IMR-90 (cell line): ENCODE data around the gene SERPINA10. TPM values are rescaled to one million over a fixed set of nuclear protein-coding genes. Genes with fewer than 3 reads are reported as not detected.

ENCODE experiments used
- ATAC-seq: fragments of 200-7000 bp; cut with Tn5 transposase; 2 replicates; pipeline ENCODE4 v1.9.1; 2020; ENCODE audit warnings: low read depth, mild to moderate bottlenecking, moderate library complexity
- BruUV-seq: library from RNA; stranded (reverse); fragments of 400-500 nt; replicated peaks from 2 replicates; lab custom pipeline; 2021; lab: Mats Ljungman, UMichigan
- CTCF ChIA-PET: fragments of 300-600 bp; formaldehyde crosslinking; extraction: SDS; loops from one replicate; lab custom pipeline; 2021; ENCODE audit warnings: antibody characterized with exemption; lab: Yijun Ruan, JAX
- POLR2A ChIA-PET: fragments of 300-600 bp; sonication (Branson Sonifier 250); formaldehyde crosslinking; loops from one replicate; lab custom pipeline; 2022; ENCODE audit warnings: antibody characterized with exemption; ENCODE audit not compliant: unreplicated experiment; lab: Charles Lee
- DNase-seq: peaks from one replicate; pipeline ENCODE4 v3.0.0; 2013
- H2AFZ ChIP-seq: replicated peaks from 2 replicates; pipeline ENCODE3; 2013; ENCODE audit warnings: low read length, mild to moderate bottlenecking; ENCODE audit not compliant: poor library complexity
- H2AK5ac ChIP-seq: 2 replicates; pipeline ENCODE4 v1.6.1; 2013; ENCODE audit warnings: low read depth, low read length, inconsistent platforms
- H2AK9ac ChIP-seq: replicated peaks from 2 replicates; pipeline ENCODE3; 2013; ENCODE audit warnings: mild to moderate bottlenecking, low read depth, low read length, moderate library complexity; ENCODE audit not compliant: poor library complexity
- H2BK120ac ChIP-seq: 2 replicates; pipeline ENCODE4 v1.6.1; 2013; ENCODE audit warnings: low read depth, low read length, inconsistent platforms
- H2BK15ac ChIP-seq: 3 replicates; pipeline ENCODE4 v1.6.1; 2013; ENCODE audit warnings: low read depth, low read length, inconsistent platforms
- H2BK20ac ChIP-seq: 2 replicates; pipeline ENCODE4 v1.6.1; 2013; ENCODE audit warnings: low read depth, mild to moderate bottlenecking, inconsistent platforms, low read length, moderate library complexity
- H2BK5ac ChIP-seq: 2 replicates; pipeline ENCODE4 v1.6.1; 2013; ENCODE audit warnings: mild to moderate bottlenecking, low read depth, low read length, inconsistent platforms; ENCODE audit not compliant: poor library complexity, severe bottlenecking
- H3K14ac ChIP-seq: replicated peaks from 2 replicates; pipeline ENCODE4 v1.6.1; 2013; ENCODE audit warnings: low read depth, low read length, inconsistent platforms
- H3K18ac ChIP-seq: 2 replicates; pipeline ENCODE4 v1.6.1; 2013; ENCODE audit warnings: low read depth, low read length, control low read depth
- H3K23ac ChIP-seq: 2 replicates; pipeline ENCODE4 v1.6.1; 2013; ENCODE audit warnings: low read depth, low read length, inconsistent platforms
- H3K27ac ChIP-seq: 2 replicates; pipeline ENCODE4 v1.5.1; 2013; ENCODE audit warnings: mild to moderate bottlenecking, control low read depth, low read length; ENCODE audit not compliant: insufficient read depth
- H3K27me3 ChIP-seq: 2 replicates; pipeline ENCODE4 v1.6.1; 2013; ENCODE audit warnings: low read length; ENCODE audit not compliant: control insufficient read depth, insufficient read depth
- H3K36me3 ChIP-seq: 2 replicates; pipeline ENCODE4 v1.6.1; 2013; ENCODE audit warnings: low read length, mixed read lengths; ENCODE audit not compliant: control insufficient read depth, insufficient read depth
- H3K4ac ChIP-seq: 2 replicates; pipeline ENCODE4 v1.6.1; 2013; ENCODE audit warnings: low read depth, low read length, inconsistent platforms
- H3K4me1 ChIP-seq: 2 replicates; pipeline ENCODE4 v1.6.1; 2013; ENCODE audit warnings: low read length, mixed read lengths; ENCODE audit not compliant: control insufficient read depth, insufficient read depth
- H3K4me2 ChIP-seq: 2 replicates; pipeline ENCODE4 v1.6.1; 2013; ENCODE audit warnings: low read depth, mild to moderate bottlenecking, control low read depth, low read length, moderate library complexity
- H3K4me3 ChIP-seq: 2 replicates; pipeline ENCODE4 v1.5.1; 2013; ENCODE audit warnings: low read depth, mild to moderate bottlenecking, control low read depth, low read length, moderate library complexity; ENCODE audit not compliant: insufficient read depth
- H3K56ac ChIP-seq: 2 replicates; pipeline ENCODE4 v1.6.1; 2013; ENCODE audit warnings: low read length, inconsistent platforms; ENCODE audit not compliant: insufficient read depth; ENCODE audit errors: extremely low read depth
- H3K79me1 ChIP-seq, 2 experiments: 2 replicates each; pipeline ENCODE4 v1.6.1; 2013; ENCODE audit warnings: low read length in 2 of 2, inconsistent platforms in 1 of 2, low read depth in 1 of 2
- H3K9ac ChIP-seq: 2 replicates; pipeline ENCODE4 v1.6.1; 2013; ENCODE audit warnings: low read depth, low read length, control low read depth
- H3K9me1 ChIP-seq: 2 replicates; pipeline ENCODE4 v1.6.1; 2013; ENCODE audit warnings: low read length, inconsistent platforms; ENCODE audit not compliant: insufficient read depth
- H3K9me3 ChIP-seq: 2 replicates; pipeline ENCODE4 v1.6.1; 2013; ENCODE audit warnings: low read length; ENCODE audit not compliant: control insufficient read depth, insufficient read depth
- H4K20me1 ChIP-seq: 2 replicates; pipeline ENCODE4 v1.6.1; 2013; ENCODE audit warnings: low read length, inconsistent platforms; ENCODE audit not compliant: insufficient read depth
- H4K5ac ChIP-seq: 2 replicates; pipeline ENCODE4 v1.6.1; 2013; ENCODE audit warnings: mild to moderate bottlenecking, low read depth, low read length, control low read depth
- H4K8ac ChIP-seq, 2 experiments: 2 replicates each; pipeline ENCODE4 v1.6.1; 2013; ENCODE audit warnings: low read depth in 2 of 2, low read length in 2 of 2, control low read depth in 1 of 2, inconsistent platforms in 1 of 2
- H4K91ac ChIP-seq: 2 replicates; pipeline ENCODE4 v1.6.1; 2013; ENCODE audit warnings: low read depth, low read length, inconsistent platforms; ENCODE audit not compliant: insufficient read depth
- BHLHE40 ChIP-seq: fragments of 150-350 bp; IDR thresholded peaks from 2 replicates; pipeline ENCODE4 v1.6.1; 2016; ENCODE audit warnings: mild to moderate bottlenecking, low read depth, low read length
- CHD1 ChIP-seq: IDR thresholded peaks from 2 replicates; pipeline ENCODE4 v1.6.1; 2012; ENCODE audit warnings: low read depth, low read length, improper control_type of control experiment
- FOS ChIP-seq: fragments of 150-350 bp; IDR thresholded peaks from 2 replicates; pipeline ENCODE4 v1.6.1; 2016; ENCODE audit warnings: low read depth, low read length
- MAFK ChIP-seq: IDR thresholded peaks from 2 replicates; pipeline ENCODE4 v1.6.1; 2012; ENCODE audit warnings: low read depth, low read length, improper control_type of control experiment
- MAZ ChIP-seq: IDR thresholded peaks from 2 replicates; pipeline ENCODE4 v1.6.1; 2012; ENCODE audit warnings: low read depth, mild to moderate bottlenecking, low read length, improper control_type of control experiment, moderate library complexity, borderline replicate concordance
- MXI1 ChIP-seq: IDR thresholded peaks from 2 replicates; pipeline ENCODE4 v1.6.1; 2012; ENCODE audit warnings: low read depth, mild to moderate bottlenecking, low read length, moderate library complexity, borderline replicate concordance
- NFE2L2 ChIP-seq: fragments of 150-350 bp; IDR thresholded peaks from 2 replicates; pipeline ENCODE4 v1.6.1; 2016; ENCODE audit warnings: low read depth, mild to moderate bottlenecking, low read length
- RAD21 ChIP-seq: IDR thresholded peaks from 2 replicates; pipeline ENCODE4 v1.6.1; 2012; ENCODE audit warnings: low read length, improper control_type of control experiment
- RCOR1 ChIP-seq: IDR thresholded peaks from 2 replicates; pipeline ENCODE4 v1.6.1; 2012; ENCODE audit warnings: mild to moderate bottlenecking, low read length, improper control_type of control experiment; ENCODE audit not compliant: insufficient replicate concordance
- RFX5 ChIP-seq: IDR thresholded peaks from 2 replicates; pipeline ENCODE4 v1.8.0; 2012; ENCODE audit warnings: low read depth, mild to moderate bottlenecking, low read length, moderate library complexity
- SMC3 ChIP-seq: fragments of 150-350 bp; IDR thresholded peaks from 2 replicates; pipeline ENCODE4 v1.6.1; 2016; ENCODE audit warnings: low read depth, mild to moderate bottlenecking, antibody characterized with exemption, low read length, moderate library complexity
- WGBS, 2 experiments: methylation state at CpG; one replicate each; pipeline versions ENCODE4 v1.1.5 to v1.1.7; 2013; ENCODE audit warnings: missing lambda C conversion rate in 2 of 2; ENCODE audit not compliant: insufficient read length in 1 of 2; ENCODE audit errors: extremely low coverage in 2 of 2; 5-methylcytosine and 5-hydroxymethylcytosine counted together
- dilution Hi-C: fragments of 300-500 bp; cut with HindIII; formaldehyde crosslinking; loops from one replicate; pipeline ENCODE4 v1.14.3; 2018; ENCODE audit warnings: low sequenced_read_pairs; ENCODE audit not compliant: unreplicated experiment
- in situ Hi-C: fragments of 300-500 bp; cut with MboI; formaldehyde crosslinking; loops from 3 replicates; pipeline ENCODE4 v1.14.3; 2019; ENCODE audit warnings: low sequenced_read_pairs, inconsistent platforms, mixed read lengths
- intact Hi-C: fragments of 100-400 bp; cut with micrococcal nuclease; formaldehyde crosslinking; loops from 2 replicates; pipeline ENCODE4 v1.10.0; 2022
- polyA plus RNA-seq, 3 experiments: library from polyadenylated mRNA; depleted of rRNA; stranded (reverse); fragments of >200 nt; gene quantifications; 2 replicates each; pipeline ENCODE4 v1.2.3, GENCODE V29; 2012; ENCODE audit warnings: low replicate concordance in 1 of 3
- total RNA-seq: library from RNA; depleted of rRNA; stranded (reverse); fragments of >200 nt; gene quantifications from 2 replicates; pipeline ENCODE4 v1.2.3, GENCODE V29; 2012
- TF ChIP-seq, protein P1 (sequence below): conservative IDR thresholded peaks from 2 replicates; pipeline ENCODE4 v1.5.1; 2012; ENCODE audit warnings: mild to moderate bottlenecking, low read depth, low read length, improper control_type of control experiment
- TF ChIP-seq, protein P2 (sequence below): fragments of 150-350 bp; IDR thresholded peaks from 2 replicates; pipeline ENCODE4 v1.6.1; 2016; ENCODE audit warnings: low read depth, mild to moderate bottlenecking, low read length, moderate library complexity, borderline replicate concordance
- TF ChIP-seq, protein P3 (sequence below): fragments of 150-350 bp; IDR thresholded peaks from 2 replicates; pipeline ENCODE4 v1.6.1; 2017; ENCODE audit warnings: mild to moderate bottlenecking, antibody characterized with exemption, low read length, low read depth

Gene SERPINA10
- total and polyA plus RNA-seq, 2 of the 4 experiments (the other 2 are of a cell fraction): not detected

DNA sequence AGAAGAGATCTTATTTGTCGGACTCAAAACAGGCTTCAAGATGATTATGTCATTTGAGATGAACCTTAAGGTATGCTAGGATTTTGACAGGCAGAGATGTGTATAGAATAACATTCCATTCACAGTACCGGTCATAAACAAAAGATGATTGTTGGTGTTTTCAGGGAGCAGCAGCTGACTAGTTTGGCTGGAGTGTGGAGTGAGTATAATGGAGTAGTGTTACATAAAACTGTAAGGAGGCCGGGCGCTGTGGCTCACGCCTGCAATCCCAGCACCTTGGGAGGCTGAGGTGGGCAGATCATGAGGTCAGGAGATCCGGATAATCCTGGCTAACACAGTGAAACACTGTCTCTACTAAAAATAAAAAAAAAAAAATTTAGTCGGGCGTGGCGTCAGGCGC, 23.9 kb downstream of the SERPINA10 start:
- no TSS peak for BruUV-seq
- Histone ChIP-seq H3K36me3 (no peaks in the 10 kb centered on the region), H2AK9ac (no peak overlapping the region), H3K18ac (no peak overlapping the region), H4K8ac (no peak overlapping the region), H3K4me3 (no peak overlapping the region), H3K9me3 (no peaks in the 10 kb centered on the region), H2AFZ (no peak overlapping the region), H3K4me2 (no peak overlapping the region), H3K23ac (no peak overlapping the region), H2BK20ac (no peak overlapping the region), H2BK120ac (no peak overlapping the region), H3K9me1 (no peaks in the 10 kb centered on the region), H3K4ac (no peak overlapping the region), H3K27me3 (no peaks in the 10 kb centered on the region), H4K20me1 (no peaks in the 10 kb centered on the region), H3K14ac (no peak overlapping the region), H4K91ac (no peak overlapping the region), H3K4me1 (no peaks in the 10 kb centered on the region), H3K79me1 (no peaks in the 10 kb centered on the region), H3K27ac (no peak overlapping the region), H2AK5ac (no peak overlapping the region), H3K9ac (no peak overlapping the region), H2BK5ac (no peak overlapping the region), H2BK15ac (no peak overlapping the region), H4K5ac (no peak overlapping the region), H3K56ac (no peak overlapping the region)
- no peak for DNase-seq
- ChIA-PET POLR2A (no interaction called here), CTCF (interaction anchor here (0.6 kb wide), 1 partner anchor 530 kb away, joined by 3 read pairs; no protein-coding TSS in a partner anchor)
- in situ Hi-C loops: no loop called here
- TF ChIP-seq MAFK: no peak
- TF ChIP-seq, protein P1, sequence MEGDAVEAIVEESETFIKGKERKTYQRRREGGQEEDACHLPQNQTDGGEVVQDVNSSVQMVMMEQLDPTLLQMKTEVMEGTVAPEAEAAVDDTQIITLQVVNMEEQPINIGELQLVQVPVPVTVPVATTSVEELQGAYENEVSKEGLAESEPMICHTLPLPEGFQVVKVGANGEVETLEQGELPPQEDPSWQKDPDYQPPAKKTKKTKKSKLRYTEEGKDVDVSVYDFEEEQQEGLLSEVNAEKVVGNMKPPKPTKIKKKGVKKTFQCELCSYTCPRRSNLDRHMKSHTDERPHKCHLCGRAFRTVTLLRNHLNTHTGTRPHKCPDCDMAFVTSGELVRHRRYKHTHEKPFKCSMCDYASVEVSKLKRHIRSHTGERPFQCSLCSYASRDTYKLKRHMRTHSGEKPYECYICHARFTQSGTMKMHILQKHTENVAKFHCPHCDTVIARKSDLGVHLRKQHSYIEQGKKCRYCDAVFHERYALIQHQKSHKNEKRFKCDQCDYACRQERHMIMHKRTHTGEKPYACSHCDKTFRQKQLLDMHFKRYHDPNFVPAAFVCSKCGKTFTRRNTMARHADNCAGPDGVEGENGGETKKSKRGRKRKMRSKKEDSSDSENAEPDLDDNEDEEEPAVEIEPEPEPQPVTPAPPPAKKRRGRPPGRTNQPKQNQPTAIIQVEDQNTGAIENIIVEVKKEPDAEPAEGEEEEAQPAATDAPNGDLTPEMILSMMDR: no peak
- TF ChIP-seq MXI1: no peak
- TF ChIP-seq RFX5: no peak
- no peak for TF ChIP-seq BHLHE40
- no peak for TF ChIP-seq FOS
- no peak for TF ChIP-seq RAD21
- TF ChIP-seq MAZ: no peak
- TF ChIP-seq RCOR1: no peak
- TF ChIP-seq CHD1: no peak
- TF ChIP-seq, protein P2, sequence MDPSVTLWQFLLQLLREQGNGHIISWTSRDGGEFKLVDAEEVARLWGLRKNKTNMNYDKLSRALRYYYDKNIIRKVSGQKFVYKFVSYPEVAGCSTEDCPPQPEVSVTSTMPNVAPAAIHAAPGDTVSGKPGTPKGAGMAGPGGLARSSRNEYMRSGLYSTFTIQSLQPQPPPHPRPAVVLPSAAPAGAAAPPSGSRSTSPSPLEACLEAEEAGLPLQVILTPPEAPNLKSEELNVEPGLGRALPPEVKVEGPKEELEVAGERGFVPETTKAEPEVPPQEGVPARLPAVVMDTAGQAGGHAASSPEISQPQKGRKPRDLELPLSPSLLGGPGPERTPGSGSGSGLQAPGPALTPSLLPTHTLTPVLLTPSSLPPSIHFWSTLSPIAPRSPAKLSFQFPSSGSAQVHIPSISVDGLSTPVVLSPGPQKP: no peak
- TF ChIP-seq NFE2L2: no peak
- TF ChIP-seq, protein P3, sequence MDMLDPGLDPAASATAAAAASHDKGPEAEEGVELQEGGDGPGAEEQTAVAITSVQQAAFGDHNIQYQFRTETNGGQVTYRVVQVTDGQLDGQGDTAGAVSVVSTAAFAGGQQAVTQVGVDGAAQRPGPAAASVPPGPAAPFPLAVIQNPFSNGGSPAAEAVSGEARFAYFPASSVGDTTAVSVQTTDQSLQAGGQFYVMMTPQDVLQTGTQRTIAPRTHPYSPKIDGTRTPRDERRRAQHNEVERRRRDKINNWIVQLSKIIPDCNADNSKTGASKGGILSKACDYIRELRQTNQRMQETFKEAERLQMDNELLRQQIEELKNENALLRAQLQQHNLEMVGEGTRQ: no peak
- no peak for TF ChIP-seq SMC3
- no CpG with 5 or more reads among the region's 10 CpGs for WGBS, 2 experiments
- intact Hi-C loops: no loop called here
- no peak for ATAC-seq
- dilution Hi-C loops: no loop called here
